Limb (tissue), 2 donors: ENCODE results near the gene TIAM2.

Experiments used
- DNase-seq, 2 donors: peaks; one replicate each; pipeline ENCODE4 v3.0.0-alpha.2; 2016; ENCODE audit errors: extremely low spot score in 2 of 2

TIAM2 gene

DNA sequence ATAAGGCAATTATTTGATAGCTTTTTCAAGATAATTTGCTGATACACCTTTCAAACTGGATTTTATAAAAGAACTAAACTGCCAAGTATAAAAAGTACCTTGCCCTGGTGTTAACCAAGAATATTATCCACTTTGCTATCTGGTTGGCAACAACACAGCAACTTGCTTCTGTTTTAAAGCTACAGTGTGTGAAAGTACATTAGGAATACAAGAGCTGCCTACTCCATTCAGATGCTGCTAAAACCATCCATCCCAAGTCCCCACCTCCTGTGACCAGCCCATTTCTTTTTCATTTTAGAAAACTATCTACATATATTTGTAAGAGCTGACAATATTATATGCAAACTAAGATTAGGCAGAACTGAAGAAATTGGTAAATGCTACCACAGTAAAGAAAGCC lies 281.5 kb downstream of the TIAM2 start:
- DNase-seq: no peak

DNA sequence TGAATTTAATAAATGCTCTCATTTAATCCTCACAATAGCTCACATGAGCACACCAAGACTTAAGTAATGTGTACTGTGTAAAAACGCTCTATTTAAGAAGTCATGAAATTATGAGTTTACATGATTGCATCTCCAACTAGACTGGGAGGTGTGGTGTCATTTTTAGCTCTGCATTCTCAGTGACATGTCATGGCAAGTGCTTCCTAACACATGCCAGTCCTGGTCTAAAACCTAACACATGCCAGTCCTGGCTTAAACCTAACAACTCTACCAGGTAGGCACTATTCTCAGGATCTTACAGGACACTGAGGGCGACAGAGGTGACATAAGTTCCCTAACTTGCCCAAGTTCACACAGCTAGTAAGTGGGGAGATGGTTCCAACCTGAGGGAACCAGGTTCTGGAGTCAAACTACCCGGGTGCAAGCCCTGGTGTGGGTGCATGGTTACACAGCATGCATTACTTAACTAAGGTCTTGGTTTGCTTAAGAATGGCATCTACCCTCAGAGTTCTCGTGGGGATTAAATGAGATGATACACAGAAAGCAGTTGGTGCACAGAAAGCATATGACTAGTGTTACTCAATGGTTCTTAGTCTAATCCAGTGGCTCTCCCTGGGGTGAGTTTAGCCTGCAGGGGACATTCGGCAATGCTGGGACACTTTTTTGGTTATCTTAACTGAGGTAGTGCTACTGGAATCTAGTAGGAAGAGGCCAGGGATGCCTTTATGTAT lies 283.4 kb downstream of the TIAM2 start:
- no peak for DNase-seq

- no peak for DNase-seq
Observed at GRCh38 chr6:155284775-155285174, 289.7 kb downstream of the TIAM2 start.

GRCh38 chr6:155287762-155288161 lies 292.6 kb downstream of the TIAM2 start:
- no peak for DNase-seq

- no peak for DNase-seq
Observed at GRCh38 chr6:155290491-155290890, 295.4 kb downstream of the TIAM2 start.

- DNase-seq: no peak
Observed at GRCh38 chr6:155291291-155291690, 296.2 kb downstream of the TIAM2 start.

GRCh38 chr6:155292711-155293110 lies 297.6 kb downstream of the TIAM2 start:
- no peak for DNase-seq

DNA sequence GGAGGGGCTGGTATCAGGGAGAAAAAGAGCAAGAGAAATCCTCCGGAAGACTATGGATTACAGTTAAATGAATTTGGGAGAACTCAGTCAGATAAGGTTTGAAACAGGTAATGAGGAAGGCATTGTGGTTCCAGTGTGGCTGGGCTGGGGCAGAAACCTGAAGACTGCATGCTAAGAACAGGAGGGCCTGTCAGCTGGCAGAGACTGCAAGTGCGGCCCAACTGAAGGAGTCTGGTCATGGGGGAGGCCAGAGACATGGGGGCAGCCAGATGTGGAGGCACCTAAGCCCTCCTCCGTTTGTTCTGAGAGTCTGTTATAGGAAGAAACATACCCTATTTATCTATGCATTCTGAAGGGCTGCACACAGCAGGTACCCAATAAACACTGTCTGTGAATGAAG lies 302.6 kb downstream of the TIAM2 start:
- no peak for DNase-seq

DNA sequence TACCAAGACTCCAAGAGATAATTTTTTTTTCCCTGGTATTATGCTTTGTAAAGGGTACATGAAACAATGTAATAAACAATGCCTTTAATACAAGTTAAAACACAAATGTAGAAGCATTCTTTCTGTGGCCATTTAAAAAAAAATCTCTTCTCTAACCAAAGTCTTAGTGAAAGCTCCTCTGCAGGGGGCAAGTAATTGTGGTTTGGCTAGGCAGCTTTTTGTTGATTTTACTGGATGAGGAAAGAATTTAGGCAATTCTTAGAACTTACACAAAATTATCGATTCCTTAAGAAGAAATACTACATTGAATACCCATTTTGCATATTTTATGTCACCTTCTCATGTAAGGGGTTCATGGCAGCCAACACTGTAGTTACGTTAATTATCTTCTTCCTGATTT lies 306.8 kb downstream of the TIAM2 start:
- no peak for DNase-seq

DNA sequence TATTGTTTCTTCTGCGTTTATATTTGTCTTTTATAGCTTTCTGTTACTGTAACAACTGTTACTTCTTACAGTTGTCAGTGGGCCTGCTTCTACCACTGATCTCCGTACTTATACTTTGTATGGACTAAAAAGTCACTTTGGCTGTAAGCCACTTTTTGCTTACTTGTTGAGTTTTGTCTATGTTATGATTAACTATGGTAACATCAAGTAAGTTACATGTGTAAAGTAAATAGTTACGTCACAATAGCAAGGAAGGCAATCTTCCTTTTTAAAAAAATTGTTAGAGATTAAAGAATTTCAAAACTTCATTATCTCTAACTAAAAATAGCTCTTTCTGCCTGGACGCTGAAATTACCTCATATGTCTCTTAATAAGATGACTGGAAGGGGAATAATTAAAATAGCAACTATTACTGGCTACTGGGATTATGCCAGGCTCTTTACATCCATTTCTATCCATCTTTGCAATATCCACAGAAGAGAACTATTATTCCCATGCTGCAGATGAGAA lies 308.3 kb downstream of the TIAM2 start:
- DNase-seq: no peak

DNA sequence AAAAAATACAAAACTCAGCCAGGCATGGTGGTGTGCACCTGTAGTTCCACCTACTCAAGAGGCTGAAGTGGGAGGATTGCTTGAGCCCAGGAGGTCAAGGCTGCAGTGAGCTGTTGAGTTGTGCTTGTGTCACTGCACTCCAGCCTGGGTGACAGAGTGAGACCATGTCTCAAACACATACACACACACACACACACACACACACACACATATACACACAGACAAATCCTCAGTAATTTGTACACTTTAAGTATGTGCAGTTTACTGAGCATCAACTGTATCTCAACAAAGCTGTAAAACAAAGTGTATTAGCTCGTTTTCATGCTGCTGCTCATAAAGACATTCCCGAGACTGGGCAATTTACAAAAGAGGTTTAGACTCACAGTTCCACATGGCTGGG lies 311.8 kb downstream of the TIAM2 start:
- no peak for DNase-seq
